Stimulated activated CD4-positive, alpha-beta T cell treated with anti-CD3 and anti-CD28 coated beads, Interleukin-12 subunit alpha, Interleukin-12 subunit beta, amount 100 ng/mL, for 4 hours (primary cell): ENCODE measurements around the gene CCDC97.
A peak's percentile ranks its signal among the peaks of the same experiment; 100 is the strongest.

Source experiments
- DNase-seq: peaks from one replicate; pipeline ENCODE4 v3.0.0-alpha.2; 2020

The CCDC97 gene

DNA sequence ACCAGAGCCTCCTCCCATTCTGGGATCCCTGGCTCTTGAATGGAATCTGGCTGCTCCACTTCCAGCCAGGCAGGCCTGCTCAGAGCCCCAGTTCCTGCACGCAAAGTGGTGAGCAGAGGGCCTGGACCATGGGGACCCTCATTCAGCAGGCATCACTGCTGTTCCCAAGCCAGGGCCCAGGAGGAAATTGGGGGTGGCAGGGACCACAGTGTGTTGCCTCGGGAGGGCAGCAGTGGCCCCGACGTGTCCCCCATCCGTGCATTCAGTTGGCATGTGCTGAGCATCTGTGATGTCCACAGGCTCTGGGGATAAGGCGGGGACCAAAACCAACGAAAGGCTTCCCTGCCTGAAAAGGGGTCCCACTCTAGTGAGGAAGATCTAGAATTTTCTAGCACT lies 11.2 kb downstream of the CCDC97 start:
- no peak for DNase-seq

DNA sequence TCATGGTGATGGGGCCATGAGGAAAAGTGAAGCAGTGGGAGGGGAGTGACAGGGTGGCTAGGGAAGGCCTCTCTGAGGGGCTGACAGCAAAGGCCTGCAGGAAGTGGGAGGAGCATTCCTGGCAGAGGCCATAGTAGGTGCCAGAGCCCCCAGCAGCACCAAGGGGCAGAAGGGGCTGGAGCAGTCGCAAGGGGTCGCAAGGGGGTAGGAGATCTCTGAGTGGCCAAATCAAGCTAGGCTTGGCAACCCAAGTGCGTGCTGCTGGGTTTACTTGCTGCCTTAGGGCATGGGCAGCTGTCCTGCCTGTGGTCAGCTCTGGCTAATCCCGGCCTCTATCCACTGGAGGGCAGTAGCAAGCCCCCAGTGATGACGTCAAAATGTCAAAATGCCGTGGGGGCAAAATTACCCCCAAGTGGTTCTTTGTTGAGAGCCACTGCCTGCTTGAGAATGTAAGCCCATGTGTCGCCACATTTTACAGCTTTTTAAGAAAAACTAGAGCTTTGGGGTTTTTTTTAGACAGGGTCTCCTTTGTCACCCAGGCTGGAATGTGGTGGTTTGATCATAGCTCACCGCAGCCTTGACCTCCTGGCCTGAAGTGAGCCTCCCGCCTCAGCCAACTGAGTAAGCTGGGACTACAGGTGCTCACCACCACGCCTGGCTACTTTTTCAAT lies 11.8 kb downstream of the CCDC97 start:
- no peak for DNase-seq

DNA sequence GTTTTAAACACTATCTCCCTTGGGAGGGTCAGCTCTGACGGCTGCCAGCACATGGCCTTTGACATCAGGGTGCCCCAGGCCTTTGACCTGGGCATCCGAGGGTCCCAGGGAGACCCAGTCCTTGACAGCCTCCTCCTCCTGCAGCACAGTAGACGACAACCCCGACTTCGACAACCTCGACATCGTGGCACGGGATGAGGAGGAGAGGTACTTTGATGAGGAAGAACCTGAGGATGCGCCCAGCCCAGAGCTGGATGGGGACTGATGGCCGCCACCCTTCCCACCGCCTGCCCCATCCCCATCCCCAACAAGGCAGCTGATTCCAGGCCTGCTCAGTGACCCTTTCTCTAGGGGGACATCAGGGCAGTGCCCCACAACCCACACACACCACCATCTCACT lies 12.5 kb downstream of the CCDC97 start:
- no peak for DNase-seq

DNA sequence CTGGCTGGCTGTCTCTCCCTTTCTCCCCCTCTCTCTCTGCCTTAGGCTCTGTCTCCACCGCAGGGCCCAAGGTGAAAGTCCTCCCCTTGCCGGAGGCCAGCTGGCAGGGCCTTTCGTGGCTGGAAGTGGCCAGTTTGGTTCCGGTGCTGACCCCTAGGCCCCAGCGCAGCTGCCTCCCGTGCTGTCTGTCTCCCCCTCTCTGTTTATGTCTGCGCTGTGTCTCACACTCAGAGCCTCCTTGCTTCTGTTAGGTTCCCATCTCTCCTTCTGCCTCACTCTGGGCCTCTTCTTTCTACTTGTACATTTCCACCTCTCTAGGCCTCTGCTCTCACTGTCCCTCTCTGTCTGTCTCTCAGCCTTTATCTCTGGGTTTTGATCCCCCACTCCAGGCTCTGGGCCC lies 13.1 kb downstream of the CCDC97 start:
- DNase-seq = no peak

DNA sequence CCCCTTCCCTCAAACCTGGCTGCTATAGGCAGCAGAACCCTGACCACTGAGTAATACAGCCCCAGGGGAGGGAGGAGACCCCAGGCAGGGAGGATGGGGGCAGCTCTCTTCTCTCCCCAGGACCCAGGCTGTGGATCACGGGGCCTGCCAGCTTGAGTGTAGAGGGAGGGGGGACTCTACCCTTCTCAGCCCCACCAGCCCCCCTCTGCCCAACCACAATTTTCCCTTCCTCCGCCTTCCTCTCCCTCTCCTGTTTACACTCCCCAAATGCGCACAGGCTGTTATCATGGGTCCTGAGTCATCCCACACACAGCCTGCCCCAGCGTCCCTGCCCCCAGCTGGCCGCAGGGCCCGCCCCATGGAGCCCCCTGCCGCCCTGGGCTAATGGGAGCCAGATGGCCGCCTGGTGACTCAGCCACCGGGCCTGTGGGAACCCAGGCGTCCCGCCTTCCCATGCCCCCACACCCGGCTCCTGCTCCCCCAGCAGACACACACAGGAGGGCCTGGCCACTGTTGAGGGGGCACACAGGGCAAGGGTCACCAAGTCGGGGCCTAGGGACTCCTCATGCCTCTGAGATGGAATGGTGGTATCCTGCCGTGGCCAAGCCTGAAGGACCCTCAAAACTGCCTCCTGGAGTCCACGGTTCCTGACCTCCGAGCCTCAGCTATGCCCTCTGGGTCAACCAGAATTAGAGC lies 13.6 kb downstream of the CCDC97 start:
- DNase-seq = no peak

DNA sequence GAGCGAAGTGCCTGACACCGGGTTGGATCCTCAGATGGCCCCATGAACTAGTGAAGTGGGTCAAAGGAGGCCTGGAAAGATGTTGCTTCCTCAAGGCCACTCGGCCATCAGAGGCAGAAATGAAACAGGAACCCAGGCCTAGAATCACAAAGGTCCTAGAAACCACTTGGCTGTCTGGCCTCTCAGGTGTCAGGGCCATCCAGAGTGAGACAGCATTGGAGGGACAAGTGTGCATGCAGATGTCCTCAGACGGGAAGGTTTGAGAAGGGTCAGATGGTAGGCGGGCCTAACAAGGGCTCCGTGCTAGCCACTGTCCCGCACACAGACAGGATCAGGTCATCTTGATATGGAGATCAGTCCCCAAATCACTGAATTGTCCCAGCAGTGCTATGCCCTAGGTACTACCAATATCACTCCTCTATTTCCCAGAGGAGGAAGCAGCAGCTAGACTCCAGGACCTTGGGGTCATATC lies 14.3 kb downstream of the CCDC97 start:
- DNase-seq = no peak

DNA sequence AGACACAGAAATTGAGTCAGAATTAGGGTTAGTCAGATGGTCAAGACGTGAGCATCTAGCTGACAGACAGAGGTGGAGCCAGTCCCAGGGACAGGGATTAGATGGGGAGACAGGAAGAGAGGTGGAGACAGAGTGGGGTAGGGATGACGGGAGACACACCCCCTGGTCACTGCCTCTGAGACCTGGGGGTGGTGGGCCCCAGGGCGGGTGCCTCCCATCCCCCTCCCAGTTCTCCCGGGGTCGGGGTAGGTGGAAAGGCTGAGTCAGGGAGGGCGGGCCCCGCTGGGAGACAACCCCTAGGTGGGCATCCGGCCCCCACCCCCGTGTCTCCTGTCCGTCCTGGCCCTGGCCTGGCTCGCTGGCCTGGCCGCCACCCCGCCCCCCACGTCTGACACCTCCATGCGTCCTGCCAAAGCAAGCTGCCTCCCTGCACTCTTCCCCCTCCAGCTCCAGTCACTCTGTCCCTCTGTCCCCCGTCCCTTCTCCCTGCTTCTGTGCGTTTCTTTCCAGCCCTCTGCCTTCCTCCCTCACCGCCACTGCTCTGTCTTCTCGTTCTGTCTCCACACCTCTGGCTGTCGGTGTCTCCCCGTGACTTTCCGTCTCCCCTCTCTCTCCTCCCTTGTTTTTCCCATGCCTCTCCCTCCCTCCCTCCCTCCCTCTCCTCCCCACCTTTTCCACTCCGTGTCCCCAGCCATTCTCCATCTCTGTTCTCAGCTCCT lies 15.1 kb downstream of the CCDC97 start:
- no peak for DNase-seq

DNA sequence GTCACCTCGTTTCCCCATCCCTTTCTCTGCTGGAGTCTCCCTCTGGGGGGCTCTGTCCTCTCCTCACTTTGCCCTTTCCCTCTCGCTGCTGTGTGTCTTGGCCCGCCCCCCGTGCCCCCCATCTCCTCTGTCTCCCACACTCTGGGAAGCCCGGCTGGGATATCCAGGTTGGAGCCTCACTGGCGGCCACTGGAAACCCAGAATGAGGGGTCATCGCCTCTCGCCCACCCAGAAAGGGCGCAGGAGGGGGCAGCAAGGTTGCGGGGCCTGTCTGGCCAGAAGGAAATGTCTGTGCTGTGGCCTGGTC lies 15.6 kb downstream of the CCDC97 start:
- DNase-seq = no peak

DNA sequence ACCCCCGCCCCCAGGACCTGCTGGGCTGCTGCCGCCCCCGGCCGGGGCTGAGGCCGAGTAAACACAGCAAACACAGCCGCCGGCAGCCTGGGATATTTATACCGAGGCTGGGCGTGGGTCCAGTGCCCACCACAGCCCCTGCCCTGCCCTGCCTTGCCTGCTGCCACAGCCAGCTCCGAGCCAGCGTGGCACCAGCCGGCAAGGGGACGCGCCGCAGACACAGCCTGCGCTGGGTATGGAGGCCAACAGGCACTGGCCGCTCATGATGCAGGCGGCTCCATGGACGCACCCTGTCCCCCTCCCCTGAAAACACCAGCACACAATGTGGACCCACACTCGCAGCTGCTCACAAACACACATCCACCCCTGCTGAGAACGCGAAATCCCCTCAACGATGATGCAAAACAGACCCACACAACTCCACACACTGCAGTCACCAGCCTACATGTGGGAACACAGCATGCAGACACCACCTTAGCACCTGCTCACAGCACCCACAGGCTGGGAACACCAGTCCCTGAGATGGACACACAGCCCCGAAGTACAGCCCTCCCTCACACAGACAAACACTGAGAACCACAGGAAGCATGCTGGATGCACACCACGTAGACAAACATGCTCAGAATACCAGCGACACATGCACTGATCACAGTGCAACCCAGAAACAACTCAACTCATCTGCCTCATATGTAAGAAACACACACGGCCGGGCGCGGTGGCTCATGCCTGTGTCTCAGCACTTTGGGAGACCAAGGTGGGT lies 16.2 kb downstream of the CCDC97 start:
- no peak for DNase-seq

DNA sequence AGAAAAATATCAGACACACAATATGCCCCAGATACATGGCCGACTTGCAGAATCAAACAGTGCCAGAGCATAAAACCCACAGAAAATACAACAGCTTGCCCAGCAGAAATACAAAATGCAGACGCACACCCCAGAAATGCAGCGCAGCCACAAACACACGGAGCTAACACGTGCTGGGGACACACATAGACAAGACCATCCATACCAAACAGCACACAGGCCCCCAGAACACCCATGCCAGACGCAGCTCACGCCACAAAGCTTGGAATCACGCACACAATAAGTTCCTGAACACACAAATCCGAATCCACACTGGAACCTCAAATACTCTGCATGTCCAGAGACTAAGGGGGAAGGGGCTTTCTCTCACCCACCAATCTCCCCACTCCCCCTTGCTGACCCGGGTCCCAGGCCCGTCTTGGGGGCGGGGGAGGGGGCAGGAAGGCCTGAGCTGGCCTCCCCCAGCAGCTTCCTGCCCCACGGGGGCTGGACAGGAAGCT lies 17.2 kb downstream of the CCDC97 start:
- DNase-seq = no peak

DNA sequence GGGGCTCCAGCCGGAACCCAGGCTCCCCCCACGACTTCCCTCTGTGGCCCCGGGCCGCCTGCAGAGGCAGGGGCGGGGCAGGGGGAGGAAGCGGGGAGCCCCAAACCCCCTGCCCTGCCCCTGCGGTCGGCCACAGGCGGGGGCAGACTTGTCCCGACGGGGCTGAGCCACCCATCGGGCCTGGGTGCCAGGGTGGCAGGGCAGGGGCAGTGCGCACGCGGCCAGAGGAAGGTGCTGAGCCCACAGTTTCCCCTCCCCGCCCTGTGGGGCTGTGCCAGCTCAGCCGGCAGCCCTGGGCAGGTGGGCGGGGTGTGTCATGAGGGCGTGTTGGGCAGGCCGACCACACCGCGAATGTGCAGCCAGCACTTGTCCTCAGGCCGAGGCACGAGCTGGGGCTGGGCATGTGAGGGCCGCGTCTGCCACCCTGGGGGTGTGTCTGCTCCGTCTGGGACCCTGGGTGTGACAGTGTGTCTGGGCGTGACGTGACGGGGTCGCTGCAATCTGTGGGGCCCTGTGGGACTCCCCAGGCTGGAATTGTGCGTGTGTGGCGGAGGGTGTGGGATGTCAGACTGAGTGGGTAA lies 17.7 kb downstream of the CCDC97 start:
- DNase-seq = peak; percentile 79

DNA sequence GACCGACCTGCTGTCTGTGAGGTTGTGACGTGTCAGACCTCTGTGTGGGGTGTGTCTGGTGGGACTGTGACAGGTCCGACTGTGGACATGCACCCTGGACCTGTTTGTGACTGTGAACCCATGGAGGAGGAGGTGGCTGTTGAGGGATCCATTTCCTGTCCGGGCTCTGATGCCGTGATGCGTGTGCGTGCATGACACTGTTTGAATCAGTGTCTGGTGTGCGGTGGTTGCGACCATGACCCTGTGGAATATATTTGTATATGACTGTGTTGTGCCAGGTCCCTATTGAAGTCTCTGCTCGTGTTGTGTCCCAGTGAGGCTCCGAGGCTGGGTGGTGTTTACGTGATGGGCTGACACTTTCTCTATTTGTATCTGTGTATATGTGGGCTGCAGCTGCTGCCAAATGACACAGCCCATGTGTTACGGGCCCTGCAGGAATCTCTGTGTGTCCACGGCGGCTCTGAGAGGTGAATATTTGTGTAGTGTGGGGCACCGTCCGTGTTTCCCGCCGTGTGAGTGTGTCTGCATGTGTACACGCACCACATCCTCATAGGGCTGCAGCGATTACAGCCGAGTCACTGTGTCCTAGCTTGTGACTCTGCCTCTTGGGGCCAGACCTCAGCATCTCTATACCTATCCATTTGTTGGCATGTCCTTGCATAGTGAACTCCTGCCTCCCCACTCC lies 18.3 kb downstream of the CCDC97 start:
- no peak for DNase-seq

DNA sequence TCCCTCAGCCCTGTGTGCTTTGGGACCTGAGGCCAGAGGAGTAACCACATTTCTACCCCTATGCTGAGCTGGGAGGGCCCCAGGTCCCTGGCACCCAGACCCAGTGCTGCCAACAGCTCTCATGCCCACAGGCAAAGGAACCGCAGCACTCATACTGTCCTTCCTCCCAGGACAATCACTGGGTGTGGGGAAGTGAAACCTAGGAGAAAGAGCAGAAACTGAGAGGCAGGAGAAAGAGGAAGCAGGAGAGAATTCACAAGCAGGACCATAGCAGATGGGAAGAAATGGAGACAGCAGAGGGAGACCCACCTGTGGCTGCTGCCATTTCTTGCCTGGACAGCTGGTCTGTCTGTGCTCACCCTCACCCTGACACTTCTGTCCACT lies 18.9 kb downstream of the CCDC97 start:
- no peak for DNase-seq

DNA sequence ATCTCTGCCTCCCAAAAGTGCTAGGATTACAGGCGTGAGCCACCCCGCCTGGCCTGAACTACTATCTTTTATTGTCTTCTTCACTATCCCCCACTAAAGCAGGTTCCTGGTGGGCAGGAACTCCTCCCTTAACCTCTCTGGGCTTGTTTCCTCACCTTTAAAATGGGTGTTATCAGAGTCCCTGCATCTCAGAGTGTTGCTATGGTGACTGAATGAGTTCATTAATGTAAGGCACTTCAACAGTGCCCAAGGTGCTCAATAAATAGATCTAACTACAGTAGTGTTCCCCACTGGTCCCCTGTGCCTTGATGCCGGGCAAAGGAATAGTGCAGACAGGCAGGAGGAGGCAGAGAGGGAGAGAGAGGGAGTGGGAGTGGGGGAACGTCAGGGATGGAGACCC lies 20.5 kb downstream of the CCDC97 start:
- DNase-seq = no peak

DNA sequence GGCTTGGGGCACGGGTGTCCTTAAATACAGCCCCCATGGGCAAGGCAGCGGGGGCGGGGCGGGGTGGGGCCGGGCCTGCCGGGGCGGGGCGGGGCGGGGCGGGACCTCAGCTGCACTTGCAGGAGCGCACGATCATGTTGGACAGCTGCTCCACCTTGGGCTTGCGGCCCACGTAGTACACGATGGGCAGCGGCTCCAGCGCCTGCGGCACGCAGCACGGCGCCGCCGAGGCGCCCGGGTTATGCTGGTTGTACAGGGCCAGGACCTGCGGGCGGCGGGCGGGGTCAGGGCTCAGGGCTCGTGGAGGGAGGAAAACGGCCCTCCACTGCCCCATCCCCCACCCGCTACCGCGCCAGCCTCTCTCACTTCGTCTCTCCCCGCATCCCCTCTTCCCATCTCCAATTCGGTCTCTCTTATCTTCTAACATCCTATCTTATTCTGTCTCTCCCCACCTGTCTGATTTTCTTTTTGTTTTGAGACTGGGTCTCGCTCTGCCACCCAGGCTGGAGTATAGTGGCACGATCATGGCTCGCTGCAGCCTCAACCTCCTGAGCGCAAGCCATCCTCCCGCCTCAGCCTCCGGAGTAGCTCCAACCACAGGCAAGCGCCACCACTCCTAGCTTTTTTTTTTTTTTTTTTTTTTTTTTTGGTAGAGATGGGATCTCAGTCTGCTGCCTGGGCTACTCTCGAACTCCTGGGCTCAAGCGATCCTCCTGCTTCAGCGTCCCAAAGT lies 21.1 kb downstream of the CCDC97 start:
- DNase-seq = no peak

DNA sequence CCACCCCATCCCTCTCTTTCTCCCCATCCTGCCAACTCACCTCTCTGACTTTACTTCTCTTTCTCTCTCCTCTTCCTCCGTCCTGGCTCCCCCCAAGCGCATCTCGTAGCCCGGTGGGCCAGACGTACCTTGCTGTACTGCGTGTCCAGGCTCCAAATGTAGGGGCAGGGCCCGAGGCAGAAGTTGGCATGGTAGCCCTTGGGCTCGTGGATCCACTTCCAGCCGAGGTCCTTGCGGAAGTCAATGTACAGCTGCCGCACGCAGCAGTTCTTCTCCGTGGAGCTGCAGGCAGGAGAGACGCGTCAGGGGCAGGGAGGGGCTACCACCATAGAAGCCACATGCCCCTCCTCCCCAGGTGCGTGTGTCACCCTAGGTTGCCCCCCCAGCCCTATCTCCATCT lies 22.0 kb downstream of the CCDC97 start:
- DNase-seq = no peak

DNA sequence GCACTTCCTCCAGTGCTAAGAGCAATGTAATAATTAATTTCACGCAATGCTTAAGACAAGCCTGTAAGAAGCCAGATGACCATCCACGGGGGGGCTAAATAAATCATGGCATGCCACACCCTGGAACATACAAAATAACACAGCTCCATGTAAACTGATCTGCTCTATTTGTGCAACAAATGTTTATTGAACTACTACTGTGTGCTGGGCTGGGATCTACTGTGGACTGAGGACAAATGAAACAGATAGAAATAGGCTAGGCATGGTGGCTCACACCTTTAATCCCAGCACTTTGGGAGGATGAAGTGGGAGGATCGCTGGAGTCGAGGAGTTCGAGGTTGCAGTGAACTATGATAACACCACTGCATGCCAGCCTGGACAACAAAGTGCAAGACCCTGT lies 22.5 kb downstream of the CCDC97 start:
- no peak for DNase-seq

DNA sequence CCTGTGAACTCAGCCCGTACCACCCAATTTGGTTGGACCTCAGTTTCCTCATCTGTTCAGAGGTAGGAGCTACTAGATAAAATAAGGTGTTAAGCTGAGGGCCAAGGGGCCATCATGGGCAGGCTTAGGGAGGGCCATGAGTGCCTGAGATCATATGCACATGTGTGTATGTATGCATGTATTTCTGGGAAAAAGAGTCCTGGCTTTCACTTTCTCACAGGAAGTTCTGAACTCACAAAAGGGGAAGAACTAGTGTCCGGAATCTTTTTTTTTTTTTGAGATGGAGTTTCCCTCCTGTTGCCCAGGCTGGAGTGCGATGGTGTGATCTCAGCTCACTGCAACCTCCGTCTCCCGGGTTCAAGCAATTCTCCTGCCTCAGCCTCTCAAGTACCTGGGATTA lies 24.8 kb downstream of the CCDC97 start:
- DNase-seq = no peak

DNA sequence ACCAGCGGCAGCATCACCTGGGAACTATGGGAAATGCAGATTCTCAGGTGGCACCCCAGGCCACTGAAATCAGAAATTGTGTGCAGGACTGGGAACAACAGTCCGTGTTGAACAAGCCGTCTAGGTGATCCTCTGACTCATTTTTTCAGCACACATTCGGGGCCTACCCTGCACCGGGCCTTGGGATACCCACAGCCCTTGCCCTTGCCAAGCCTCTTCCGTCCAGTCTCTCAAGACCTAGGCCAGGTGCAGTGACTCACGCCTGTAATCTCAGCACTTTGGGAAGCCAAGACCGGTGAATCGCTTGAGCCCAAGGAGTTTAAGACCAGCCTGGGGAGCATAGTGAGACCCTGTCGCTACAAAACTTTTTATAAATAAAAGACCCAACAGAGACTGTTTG lies 25.5 kb downstream of the CCDC97 start:
- no peak for DNase-seq

DNA sequence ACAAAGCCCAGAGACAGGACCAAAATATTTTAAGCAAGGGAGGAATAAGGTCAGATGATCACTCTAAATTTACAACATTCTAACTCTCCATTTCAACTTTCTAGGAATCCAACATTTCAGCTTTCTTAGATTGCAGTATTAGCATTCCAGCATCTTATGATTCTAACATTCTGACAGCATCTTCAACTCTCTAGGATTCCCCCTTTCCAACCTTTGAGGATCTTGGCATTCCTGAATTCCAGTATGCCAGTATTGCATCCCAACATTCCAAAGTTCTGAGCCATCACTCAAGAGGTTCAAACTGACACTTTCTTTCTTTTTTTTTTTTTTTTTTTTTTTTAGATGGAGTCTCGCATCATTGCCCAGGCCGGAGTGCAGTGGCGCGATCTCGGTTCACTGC lies 30.0 kb downstream of the CCDC97 start:
- no peak for DNase-seq

DNA sequence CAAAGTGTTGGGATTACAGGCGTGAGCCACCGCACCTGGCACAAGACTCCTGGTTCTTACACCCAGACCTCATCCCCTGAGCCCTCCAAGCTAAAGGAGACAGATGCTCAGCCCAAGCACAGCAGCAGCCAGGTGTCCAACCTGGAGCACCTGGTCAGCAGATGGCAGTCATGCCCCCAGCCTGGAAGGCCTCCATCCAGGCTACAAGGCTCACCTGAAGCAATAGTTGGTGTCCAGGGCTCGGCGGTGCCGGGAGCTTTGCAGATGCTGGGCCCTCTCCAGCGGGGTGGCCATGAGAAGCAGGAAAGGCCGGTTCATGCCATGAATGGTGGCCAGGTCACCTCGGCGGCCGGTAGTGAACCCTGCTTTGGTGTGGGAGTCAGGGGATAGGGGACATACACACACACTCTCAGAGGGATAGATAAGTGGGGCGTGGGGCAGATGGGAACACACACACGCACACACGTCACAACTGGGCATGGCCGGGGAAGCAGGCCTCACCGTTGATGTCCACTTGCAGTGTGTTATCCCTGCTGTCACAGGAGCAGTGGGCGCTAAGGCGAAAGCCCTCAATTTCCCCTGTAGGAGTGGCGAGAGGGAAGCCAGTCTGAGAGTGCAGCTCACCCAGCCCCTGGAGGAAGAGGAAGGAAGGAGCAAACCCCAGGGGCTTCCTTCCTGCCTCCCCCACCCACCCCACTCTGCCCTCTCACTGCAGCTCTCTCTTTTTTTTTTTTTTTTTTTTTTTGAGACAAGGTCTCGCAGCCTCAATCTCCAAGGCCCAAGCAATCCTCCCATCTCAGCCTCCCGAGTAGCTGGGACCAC lies 31.9 kb downstream of the CCDC97 start:
- no peak for DNase-seq
